ENCODE measurements around the gene DISP1. TPM values are rescaled to one million over a fixed set of nuclear protein-coding genes. Genes with fewer than 3 reads are reported as not detected.

The DISP1 gene
- total and polyA plus RNA-seq, 2 donors from 2014 or later, result 7.0 to 17.5 TPM

DNA sequence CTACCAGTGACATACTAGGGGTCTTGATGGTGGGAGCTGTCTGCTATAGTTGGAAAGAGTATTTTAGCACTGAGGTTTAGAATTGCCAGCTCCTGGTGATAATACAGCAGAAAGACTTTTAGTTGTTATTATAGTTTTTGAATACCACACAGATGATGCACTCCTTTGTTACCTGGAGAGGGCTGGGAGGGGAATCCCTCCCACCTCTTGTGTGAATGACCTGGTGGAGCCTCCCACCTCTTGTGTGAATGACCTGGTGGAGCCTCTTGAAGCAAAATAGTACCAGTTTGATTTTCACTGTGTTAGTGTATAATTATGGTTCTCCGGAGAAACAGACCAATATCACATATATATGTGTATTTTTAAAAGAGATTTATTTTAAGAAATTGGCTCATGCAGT lies 3.3 kb downstream of the DISP1 start:
- Histone ChIP-seq H3K36me3 (ENCODE audit: control insufficient read depth in 2 of 3, insufficient read depth in 3 of 3, low read length in 3 of 3) (no peaks in the 10 kb centered on the region), H3K4me1 (ENCODE audit: control insufficient read depth in 2 of 3, insufficient read depth in 2 of 3, low read depth in 1 of 3, low read length in 3 of 3) (peaks cover 0 to 12% (median 0%) of the 10 kb centered on the region in 3 donors), H3K4me3 (ENCODE audit: low read length in 3 of 3) (no peak overlapping the region), H3K27ac (ENCODE audit: low read depth in 2 of 2, low read length in 2 of 2) (no peak overlapping the region), H3K9ac (ENCODE audit: low read length in 3 of 3) (no peak overlapping the region), H3K27me3 (ENCODE audit: control insufficient read depth, insufficient read depth, low read length) (no peaks in the 10 kb centered on the region), H3K9me3 (ENCODE audit: control insufficient read depth in 2 of 3, insufficient read depth in 1 of 3, low read length in 3 of 3) (no peaks in the 10 kb centered on the region)
- FAIRE-seq (no peak), DNase-seq (no peak)
- TF ChIP-seq, protein P1, sequence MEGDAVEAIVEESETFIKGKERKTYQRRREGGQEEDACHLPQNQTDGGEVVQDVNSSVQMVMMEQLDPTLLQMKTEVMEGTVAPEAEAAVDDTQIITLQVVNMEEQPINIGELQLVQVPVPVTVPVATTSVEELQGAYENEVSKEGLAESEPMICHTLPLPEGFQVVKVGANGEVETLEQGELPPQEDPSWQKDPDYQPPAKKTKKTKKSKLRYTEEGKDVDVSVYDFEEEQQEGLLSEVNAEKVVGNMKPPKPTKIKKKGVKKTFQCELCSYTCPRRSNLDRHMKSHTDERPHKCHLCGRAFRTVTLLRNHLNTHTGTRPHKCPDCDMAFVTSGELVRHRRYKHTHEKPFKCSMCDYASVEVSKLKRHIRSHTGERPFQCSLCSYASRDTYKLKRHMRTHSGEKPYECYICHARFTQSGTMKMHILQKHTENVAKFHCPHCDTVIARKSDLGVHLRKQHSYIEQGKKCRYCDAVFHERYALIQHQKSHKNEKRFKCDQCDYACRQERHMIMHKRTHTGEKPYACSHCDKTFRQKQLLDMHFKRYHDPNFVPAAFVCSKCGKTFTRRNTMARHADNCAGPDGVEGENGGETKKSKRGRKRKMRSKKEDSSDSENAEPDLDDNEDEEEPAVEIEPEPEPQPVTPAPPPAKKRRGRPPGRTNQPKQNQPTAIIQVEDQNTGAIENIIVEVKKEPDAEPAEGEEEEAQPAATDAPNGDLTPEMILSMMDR (IDR thresholded peaks at IDR 0.05; ENCODE audit: borderline replicate concordance, extremely low read depth, insufficient read depth), result no peak
- intact Hi-C loops (cut with DNase I), result no loop called here

DNA sequence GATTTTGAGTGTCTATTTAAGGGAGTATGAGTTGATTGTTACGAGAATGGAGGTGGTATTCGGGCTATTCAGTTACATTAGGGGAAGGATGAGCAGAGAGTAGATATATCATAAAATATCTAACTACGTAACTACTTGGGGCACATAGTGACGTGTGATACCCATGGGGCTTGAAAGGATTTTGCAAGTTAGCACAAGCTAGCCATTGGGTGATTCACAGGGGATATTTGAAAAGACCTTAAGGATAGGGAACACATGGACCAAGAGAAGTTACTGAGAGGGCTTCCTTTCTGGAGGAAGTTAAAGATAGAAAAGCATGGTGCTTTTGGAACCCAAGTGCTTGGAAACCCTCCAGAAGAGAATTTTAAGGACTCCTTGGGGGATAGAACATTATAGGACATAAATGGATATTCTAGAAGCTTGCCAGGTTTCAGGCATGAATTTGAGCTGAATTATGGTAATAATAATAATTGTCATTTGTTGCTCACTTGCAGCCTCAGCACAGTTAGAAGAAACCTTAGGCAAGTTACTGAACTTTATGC lies 5.4 kb downstream of the DISP1 start:
- Histone ChIP-seq H3K9ac (ENCODE audit: low read length in 3 of 3) (no peak overlapping the region), H3K27me3 (ENCODE audit: control insufficient read depth, insufficient read depth, low read length) (no peaks in the 10 kb centered on the region), H3K27ac (ENCODE audit: low read depth in 2 of 2, low read length in 2 of 2) (no peak overlapping the region), H3K4me3 (ENCODE audit: low read length in 3 of 3) (no peak overlapping the region), H3K4me1 (ENCODE audit: control insufficient read depth in 2 of 3, insufficient read depth in 2 of 3, low read depth in 1 of 3, low read length in 3 of 3) (no peaks in the 10 kb centered on the region), H3K9me3 (ENCODE audit: control insufficient read depth in 2 of 3, insufficient read depth in 1 of 3, low read length in 3 of 3) (no peaks in the 10 kb centered on the region), H3K36me3 (ENCODE audit: control insufficient read depth in 2 of 3, insufficient read depth in 3 of 3, low read length in 3 of 3) (no peaks in the 10 kb centered on the region)
- intact Hi-C loops (cut with DNase I), result no loop called here
- FAIRE-seq, result no peak
- TF ChIP-seq, protein P1 (IDR thresholded peaks at IDR 0.05; ENCODE audit: borderline replicate concordance, extremely low read depth, insufficient read depth), result no peak
- no peak for DNase-seq

DNA sequence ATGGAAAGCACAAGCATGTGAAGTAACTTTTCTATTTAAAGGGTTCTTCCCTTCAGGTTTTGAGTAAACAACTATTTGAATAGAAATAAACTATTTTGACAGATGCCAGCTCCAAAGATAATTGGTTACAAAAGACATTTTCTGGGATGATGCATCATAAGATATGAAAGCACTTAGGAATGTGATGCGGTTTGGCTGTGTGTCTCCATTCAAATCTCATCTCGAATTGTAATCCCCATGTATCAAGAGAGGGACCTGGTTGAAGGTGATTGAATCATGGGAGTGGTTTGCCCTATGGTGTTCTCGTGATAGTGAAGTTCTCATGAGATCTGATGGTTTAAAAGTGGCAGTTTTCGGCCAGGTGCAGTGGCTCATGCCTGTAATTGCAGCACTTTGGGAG lies 6.4 kb downstream of the DISP1 start:
- Histone ChIP-seq H3K9ac (ENCODE audit: low read length in 3 of 3) (no peak overlapping the region), H3K9me3 (ENCODE audit: control insufficient read depth in 2 of 3, insufficient read depth in 1 of 3, low read length in 3 of 3) (no peaks in the 10 kb centered on the region), H3K4me3 (ENCODE audit: low read length in 3 of 3) (no peak overlapping the region), H3K27me3 (ENCODE audit: control insufficient read depth, insufficient read depth, low read length) (no peaks in the 10 kb centered on the region), H3K27ac (ENCODE audit: low read depth in 2 of 2, low read length in 2 of 2) (no peak overlapping the region), H3K36me3 (ENCODE audit: control insufficient read depth in 2 of 3, insufficient read depth in 3 of 3, low read length in 3 of 3) (no peaks in the 10 kb centered on the region), H3K4me1 (ENCODE audit: control insufficient read depth in 2 of 3, insufficient read depth in 2 of 3, low read depth in 1 of 3, low read length in 3 of 3) (no peaks in the 10 kb centered on the region)
- DNase-seq (no peak), FAIRE-seq (no peak)
- TF ChIP-seq, protein P1 (IDR thresholded peaks at IDR 0.05; ENCODE audit: borderline replicate concordance, extremely low read depth, insufficient read depth), result no peak
- intact Hi-C loops (cut with DNase I), result no loop called here

DNA sequence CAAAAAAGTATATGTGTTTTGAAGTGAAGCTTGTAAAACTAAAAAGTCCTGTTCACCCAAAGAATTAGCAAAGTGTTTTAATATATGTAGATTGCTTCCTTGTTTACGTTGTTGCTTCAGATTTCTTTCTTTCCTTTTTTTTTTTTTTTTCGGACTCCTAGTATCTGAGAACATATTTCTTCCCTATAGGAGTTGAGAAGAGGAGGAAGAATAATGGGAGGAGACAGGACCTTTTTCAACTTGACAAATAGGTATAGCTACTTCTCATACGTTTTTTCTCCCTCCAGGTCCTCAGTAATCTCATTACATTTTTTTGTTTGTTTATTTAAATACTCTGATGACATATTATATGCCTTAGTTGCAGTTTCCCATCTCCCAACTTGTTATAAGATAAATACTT lies 8.9 kb downstream of the DISP1 start:
- Histone ChIP-seq H3K4me1 (ENCODE audit: control insufficient read depth in 2 of 3, insufficient read depth in 2 of 3, low read depth in 1 of 3, low read length in 3 of 3) (no peaks in the 10 kb centered on the region), H3K9ac (ENCODE audit: low read length in 3 of 3) (no peak overlapping the region), H3K36me3 (ENCODE audit: control insufficient read depth in 2 of 3, insufficient read depth in 3 of 3, low read length in 3 of 3) (no peaks in the 10 kb centered on the region), H3K27ac (ENCODE audit: low read depth in 2 of 2, low read length in 2 of 2) (no peak overlapping the region), H3K9me3 (ENCODE audit: control insufficient read depth in 2 of 3, insufficient read depth in 1 of 3, low read length in 3 of 3) (no peaks in the 10 kb centered on the region), H3K27me3 (ENCODE audit: control insufficient read depth, insufficient read depth, low read length) (no peaks in the 10 kb centered on the region), H3K4me3 (ENCODE audit: low read length in 3 of 3) (no peak overlapping the region)
- intact Hi-C loops (cut with DNase I), result no loop called here
- DNase-seq, result no peak
- no peak for FAIRE-seq
- TF ChIP-seq, protein P1 (IDR thresholded peaks at IDR 0.05; ENCODE audit: borderline replicate concordance, extremely low read depth, insufficient read depth), result no peak
